Femur (tissue), 1 donor: ENCODE data around the gene B3GNT7.
"Not testable (repeated sequence)": the region's sequence is repeated elsewhere in the genome, so short reads cannot be mapped to it uniquely, and the experiment has no call there.

Source experiments
- DNase-seq: peaks from one replicate; pipeline ENCODE4 v3.0.0-alpha.2; 2017

The B3GNT7 gene

DNA sequence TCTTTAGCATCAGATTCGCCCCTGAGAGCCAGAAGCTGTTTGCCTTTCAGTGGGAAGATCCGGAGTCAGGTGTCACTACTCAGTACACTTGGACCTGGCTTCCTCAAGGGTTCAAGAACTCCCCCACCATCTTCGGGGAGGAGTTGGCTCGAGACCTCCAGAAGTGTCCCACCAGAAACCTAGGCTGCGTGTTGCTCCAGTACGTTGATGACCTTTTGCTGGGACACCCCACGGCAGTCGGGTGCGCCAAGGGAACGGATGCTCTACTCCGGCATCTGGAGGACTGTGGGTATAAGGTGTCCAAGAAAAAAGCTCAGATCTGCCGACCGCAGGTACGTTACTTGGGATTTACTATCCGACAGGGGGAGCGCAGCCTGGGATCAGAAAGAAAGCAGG lies 8.7 kb downstream of the B3GNT7 start:
- not testable (repeated sequence) for DNase-seq

DNA sequence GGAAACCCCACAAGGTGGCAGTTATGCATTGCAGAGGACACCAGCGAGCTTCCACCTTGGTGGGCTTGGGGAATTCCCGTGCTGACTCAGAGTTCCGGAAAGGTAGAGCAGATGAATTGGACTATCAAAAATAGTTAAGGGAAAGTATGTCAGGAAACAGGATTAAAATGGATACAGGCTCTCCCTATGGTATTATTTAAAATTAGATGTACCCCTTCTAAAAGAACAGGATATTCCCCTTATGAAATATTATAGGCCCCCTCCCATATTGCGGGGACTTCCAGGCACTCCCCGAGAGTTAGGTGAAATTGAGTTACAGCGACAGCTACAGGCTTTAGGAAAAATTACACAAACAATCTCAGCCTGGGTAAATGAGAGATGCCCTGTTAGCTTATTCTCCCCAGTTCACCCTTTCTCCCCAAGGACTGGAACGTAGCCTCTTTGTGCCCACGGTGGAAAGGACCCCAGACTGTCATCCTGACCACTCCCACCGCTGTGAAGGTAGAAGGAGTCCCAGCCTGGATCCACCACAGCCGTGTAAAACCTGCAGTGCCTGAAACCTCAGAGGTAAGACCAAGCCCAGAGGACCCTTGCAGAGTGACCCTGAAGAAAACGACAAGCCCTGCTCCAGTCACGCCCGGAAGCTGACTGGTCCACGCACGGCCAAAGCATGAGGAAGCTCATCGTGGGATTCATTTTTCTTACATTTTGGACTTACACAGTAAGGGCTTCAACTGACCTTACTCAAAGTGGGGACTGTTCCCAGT lies 10.3 kb downstream of the B3GNT7 start:
- DNase-seq: not testable (repeated sequence)

DNA sequence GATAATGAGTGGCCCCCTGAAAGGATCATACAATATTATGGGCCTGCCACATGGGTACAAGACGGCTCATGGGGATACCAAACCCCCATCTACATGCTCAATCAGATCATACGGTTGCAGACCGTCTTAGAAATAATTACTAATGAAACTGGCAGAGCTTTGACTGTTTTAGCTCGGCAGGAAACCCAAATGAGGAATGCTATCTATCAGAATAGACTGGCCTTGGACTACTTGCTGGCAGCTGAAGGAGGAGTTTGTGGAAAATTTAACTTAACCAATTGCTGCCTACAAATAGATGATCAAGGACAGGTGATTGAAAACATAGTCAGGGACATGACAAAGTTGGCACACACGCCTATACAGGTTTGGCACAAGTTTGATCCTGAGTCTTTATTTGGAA lies 12.2 kb downstream of the B3GNT7 start:
- DNase-seq: not testable (repeated sequence)

DNA sequence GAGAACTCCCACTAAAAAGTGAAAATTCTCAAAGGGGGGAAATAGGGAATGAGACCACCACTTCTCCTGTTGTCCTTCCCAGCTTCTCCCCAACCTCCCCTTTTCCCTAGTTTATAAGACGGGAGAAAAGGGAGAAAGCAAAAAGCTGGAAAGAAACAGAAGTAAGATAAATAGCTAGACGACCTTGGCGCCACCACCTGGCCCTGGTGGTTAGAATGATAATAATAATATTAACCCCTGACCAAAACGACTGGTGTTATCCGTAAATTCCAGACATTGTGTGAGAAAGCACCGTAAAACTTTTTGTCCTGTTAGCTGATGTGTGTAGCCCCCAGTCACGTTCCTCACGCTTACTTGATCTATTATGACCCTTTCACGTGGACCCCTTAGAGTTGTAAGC lies 12.8 kb downstream of the B3GNT7 start:
- DNase-seq: not testable (repeated sequence)

- no peak for DNase-seq
Observed at GRCh38 chr2:231409776-231410175, 14.3 kb downstream of the B3GNT7 start.

DNA sequence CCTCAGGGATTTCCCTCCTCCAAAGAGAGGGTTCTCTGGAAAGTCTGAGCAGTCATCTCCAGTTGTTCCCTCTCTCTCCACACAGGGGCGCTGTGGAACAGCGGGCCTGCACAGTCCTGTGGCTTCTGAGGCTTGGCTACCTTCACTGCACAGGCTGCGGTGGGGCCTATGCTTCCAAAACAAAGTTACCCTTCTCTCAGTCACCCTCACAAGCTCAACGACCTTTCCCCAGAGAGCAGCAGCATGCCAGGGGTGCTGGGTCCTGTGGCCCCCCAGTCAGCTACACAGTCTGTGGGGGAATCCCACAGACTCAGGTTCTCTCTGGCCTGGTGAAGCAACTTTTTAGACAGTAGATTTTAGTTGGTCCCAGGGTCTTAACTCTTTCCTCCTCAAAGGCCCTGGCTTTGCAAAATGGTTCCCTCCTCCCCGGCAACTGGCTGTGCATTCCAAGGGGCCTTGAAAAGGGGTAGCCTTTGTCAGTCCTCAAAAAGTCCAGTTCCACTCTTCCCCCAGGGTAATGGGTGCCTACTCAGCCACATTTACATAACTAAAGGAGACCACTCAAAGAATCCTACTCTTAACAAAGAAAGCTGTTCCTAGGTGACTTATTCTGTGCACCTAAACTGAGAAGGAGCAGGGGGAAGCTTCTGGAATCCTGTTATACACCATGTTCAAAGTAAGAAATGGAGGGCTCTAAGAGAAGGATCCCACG lies 14.9 kb downstream of the B3GNT7 start:
- no peak for DNase-seq

DNA sequence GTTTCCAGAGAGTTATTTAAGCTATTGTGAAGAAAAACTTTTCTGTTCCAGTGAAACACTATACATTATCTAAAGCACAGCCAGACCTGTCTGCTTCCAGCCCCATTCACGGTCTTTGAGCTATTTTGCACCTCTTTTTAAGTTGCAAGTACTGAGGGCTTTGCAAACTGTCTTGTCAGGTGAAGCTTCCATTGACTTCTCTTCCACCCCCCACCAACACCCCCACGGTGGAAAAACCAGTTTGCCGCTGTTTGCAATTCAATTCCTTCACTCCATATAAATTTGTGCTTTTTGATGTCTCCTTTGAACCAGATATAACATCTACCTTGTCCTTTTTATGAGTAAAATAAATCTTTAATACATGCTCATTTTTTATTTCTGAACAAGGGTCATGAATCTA lies 15.7 kb downstream of the B3GNT7 start:
- no peak for DNase-seq

- DNase-seq: peak; percentile 89
Observed at GRCh38 chr2:231411831-231412617, 16.5 kb downstream of the B3GNT7 start.

GRCh38 chr2:231412618-231412963 lies 17.1 kb downstream of the B3GNT7 start:
- DNase-seq: no peak

GRCh38 chr2:231413456-231413855 lies 17.9 kb downstream of the B3GNT7 start:
- no peak for DNase-seq

DNA sequence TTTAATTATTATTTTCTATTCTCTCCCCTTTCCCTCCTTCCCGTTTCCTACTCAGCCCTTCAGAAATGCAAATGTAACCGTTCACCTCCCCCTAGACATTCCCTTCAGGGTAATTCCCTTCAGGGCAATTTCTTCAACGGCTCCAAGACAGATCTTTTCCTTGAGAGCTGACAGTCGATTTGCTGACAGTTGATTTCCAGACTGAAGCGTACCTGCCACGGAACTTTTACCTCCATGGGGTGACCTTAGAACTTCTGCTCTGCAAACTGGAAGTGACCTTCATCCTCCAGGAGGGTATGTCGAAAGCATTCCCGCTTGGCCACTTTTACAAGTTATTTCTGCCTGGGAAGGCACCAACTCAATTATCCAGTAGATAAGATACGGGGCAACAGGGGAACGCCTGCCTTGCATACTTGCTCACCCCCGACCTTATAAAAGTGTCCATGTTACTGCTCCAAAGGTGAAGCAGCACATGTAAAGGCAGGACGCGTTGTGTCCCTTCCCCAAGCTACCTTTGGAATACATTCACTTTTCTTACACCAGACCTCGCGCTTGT lies 18.5 kb downstream of the B3GNT7 start:
- DNase-seq: no peak

- DNase-seq: no peak
Observed at GRCh38 chr2:231415029-231415428, 19.5 kb downstream of the B3GNT7 start.

DNA sequence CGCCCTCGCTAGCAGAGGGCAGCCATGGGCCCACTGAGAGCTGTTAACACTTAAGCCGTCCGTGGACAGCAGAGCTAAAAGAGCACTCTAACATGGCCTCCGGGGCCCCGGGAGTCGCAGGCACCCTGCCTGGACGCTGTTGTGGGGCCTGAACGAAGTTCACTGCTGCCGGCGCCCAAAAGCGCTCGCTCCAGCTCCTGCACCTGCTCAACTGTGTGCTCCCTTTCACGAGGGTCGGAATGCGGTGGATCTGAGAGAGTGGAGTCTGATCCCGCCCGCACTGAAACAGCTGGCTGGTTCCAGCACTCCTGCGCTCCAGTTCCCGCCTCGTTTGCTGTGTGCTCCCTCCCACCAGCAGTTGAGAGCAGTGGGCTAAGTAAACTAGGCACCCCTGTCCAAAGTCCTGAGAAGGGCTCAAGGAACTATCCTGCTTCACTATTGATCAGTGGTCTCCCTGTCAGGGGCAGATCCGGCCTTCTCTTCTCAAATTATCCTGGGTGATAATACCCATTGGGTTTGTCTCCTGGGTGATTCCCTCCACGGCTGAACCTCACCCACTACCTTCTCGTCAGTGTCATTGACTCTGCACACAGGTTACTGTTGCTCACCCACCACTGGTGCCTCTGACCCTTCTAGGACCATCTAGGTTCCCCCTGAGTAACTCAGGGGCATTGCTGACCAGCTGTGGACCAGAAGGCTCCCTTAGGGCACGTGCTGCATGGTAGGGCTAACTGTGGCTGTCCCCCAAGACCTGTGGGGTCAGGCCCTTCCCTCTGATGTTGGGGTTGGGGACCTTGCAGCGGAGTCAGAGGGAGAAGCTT lies 23.5 kb downstream of the B3GNT7 start:
- no peak for DNase-seq

DNA sequence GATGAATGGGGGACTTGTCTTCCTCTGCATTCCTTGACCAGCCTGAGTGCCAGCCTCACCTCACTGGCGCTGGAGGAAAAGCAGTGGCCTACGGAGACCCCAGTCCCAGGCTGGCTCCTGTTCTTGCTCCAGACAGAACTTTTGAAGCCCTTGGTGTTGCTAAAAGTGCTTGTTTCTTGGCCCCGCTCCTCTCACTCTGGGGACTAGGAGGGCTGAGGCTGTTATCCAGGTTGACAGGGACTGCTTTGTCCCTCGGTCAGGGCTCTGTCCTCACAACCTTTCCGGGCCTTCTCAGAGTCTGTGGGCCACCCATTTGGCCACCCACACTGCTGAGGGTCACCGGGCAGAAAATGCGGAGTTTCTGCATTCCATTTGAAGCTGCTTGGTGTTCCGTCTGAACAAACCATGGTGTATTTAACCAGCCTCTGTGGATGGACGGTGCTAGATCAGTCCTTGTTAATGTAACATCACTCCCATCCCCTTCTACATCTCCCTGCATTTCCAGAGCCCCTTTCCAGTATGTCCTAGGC lies 25.6 kb downstream of the B3GNT7 start:
- no peak for DNase-seq

- no peak for DNase-seq
Observed at GRCh38 chr2:231422056-231422455, 26.5 kb downstream of the B3GNT7 start.

DNA sequence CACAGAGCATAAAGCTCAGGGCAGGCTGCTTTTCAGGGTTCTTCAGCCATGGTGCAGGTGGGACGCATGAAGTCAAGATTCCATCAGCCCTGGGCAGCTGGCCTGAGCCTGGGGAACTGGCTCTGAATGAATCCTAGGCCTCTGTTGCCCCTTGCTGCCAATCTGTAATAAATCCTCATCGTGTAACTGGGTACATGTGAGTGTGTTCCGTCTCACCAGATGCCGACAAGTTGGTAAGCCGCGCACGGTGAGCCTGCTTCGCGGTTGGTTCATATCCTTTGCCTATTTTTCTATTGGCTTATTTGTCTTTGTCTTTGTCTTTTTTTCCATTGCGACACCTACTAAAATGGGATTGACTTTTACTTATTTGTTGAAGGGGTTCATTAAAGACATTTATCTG lies 27.7 kb downstream of the B3GNT7 start:
- DNase-seq: no peak

- DNase-seq: no peak
Observed at GRCh38 chr2:231425291-231425810, 29.8 kb downstream of the B3GNT7 start.

- no peak for DNase-seq
Observed at GRCh38 chr2:231425811-231426703, 30.5 kb downstream of the B3GNT7 start.

- DNase-seq: no peak
Observed at GRCh38 chr2:231427116-231427515, 31.6 kb downstream of the B3GNT7 start.

DNA sequence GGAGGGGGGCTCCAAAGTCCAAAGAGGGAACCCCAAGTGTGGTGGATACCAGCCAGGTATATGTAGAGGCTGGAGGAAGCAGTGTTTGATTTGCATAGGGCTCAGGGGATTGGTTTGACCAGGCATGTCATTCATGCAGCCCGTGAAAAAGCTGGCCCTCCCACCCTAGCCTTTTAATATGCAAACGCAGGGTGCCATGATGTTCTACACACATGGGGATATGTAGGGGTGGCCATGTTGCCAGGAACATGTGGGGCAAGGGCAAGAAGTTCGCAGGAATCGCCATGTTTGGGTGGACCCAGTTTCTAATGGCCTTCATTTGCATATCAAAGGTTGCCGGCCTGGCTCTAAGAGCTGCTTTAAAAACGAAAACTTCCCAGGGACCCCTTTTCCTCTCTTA lies 33.6 kb downstream of the B3GNT7 start:
- DNase-seq: no peak

GRCh38 chr2:231429901-231430300 lies 34.4 kb downstream of the B3GNT7 start:
- DNase-seq: no peak
